ENCODE measurements around the gene POLRMT.
"Not testable (repeated sequence)": the region's sequence is repeated elsewhere in the genome, so short reads cannot be mapped to it uniquely, and the experiment has no call there.

The POLRMT gene

GRCh38 chr19:593055-593454, 40.3 kb downstream of the POLRMT start:
- DNase-seq (ENCODE audit: low spot score): no peak

- DNase-seq (ENCODE audit: low spot score): no peak
These were observed 41.2 kb downstream of the POLRMT start for GRCh38 chr19:592101-592500.

- no peak for DNase-seq (ENCODE audit: low spot score)
These were observed 42.0 kb downstream of the POLRMT start for GRCh38 chr19:591099-591958.

- no peak for DNase-seq (ENCODE audit: low spot score)
These were observed 42.6 kb downstream of the POLRMT start for GRCh38 chr19:590750-591098.

GRCh38 chr19:590396-590745, 43.0 kb downstream of the POLRMT start:
- DNase-seq (ENCODE audit: low spot score): no peak

GRCh38 chr19:589693-590395, 43.5 kb downstream of the POLRMT start, which contains the start of gene HCN2:
HCN2 (plus strand) TSS chr19:589881; CDS start chr19:589946, 65 bp downstream.
- DNase-seq (ENCODE audit: low spot score): no peak

GRCh38 chr19:588741-589692, 44.3 kb downstream of the POLRMT start:
- no peak for DNase-seq (ENCODE audit: low spot score)

- DNase-seq (ENCODE audit: low spot score): peak; percentile 85
These were observed 45.1 kb downstream of the POLRMT start for GRCh38 chr19:588093-588740.

GRCh38 chr19:585551-586110, 47.7 kb downstream of the POLRMT start:
- no peak for DNase-seq (ENCODE audit: low spot score)

GRCh38 chr19:585146-585545, 48.2 kb downstream of the POLRMT start:
- DNase-seq (ENCODE audit: low spot score): not testable (repeated sequence)

GRCh38 chr19:584240-585001, 48.9 kb downstream of the POLRMT start:
- DNase-seq (ENCODE audit: low spot score): peak; percentile 78

GRCh38 chr19:583968-584239, 49.4 kb downstream of the POLRMT start:
- no peak for DNase-seq (ENCODE audit: low spot score)

GRCh38 chr19:583198-583967, 50.0 kb downstream of the POLRMT start:
- DNase-seq (ENCODE audit: low spot score): no peak

GRCh38 chr19:582497-583197, 50.7 kb downstream of the POLRMT start:
- no peak for DNase-seq (ENCODE audit: low spot score)

GRCh38 chr19:581399-582111, 51.8 kb downstream of the POLRMT start:
- no peak for DNase-seq (ENCODE audit: low spot score)

- DNase-seq (ENCODE audit: low spot score): no peak
These were observed 53.0 kb downstream of the POLRMT start for GRCh38 chr19:580274-580835.

- DNase-seq (ENCODE audit: low spot score): no peak
These were observed 53.5 kb downstream of the POLRMT start for GRCh38 chr19:579842-580155.

- DNase-seq (ENCODE audit: low spot score): no peak
These were observed 54.1 kb downstream of the POLRMT start for GRCh38 chr19:579111-579841.

All from HuH-7 (cell line).